ENCODE results near the gene GALNS. TPM values are rescaled to one million over a fixed set of nuclear protein-coding genes. Genes with fewer than 3 reads are reported as not detected.

Gene GALNS
- total and polyA plus RNA-seq, 2 donors (not counting 3 experiments of a cell fraction or from before 2014, with no cell fraction given) = 21.8 to 40.2 TPM

DNA sequence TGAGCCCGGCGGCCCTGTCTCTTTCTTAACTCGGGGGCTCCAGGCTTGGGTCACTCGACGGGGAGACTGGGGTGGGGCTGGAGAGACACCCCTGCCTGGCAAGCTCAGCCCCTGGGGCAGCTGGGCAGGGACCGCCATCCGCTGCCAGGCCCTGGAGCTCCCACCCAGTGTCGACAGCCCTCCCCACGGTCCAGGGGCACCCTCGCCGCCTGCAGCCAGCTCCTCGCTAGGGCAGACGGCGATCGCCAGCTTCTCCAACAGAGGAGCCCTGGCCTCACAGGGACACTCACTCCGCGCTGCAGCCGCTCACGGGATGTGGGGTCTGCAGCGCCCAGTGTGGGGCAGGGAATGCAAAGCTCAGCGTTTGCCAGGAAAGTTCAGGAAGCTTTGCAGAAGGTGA lies 29.0 kb downstream of the GALNS start:
- H3K9ac ChIP-seq (replicated peaks; ENCODE audit: extremely low read depth, insufficient read depth, low read length) = no peak overlapping the region
- no peaks in the 10 kb centered on the region for H3K79me2 ChIP-seq (ENCODE audit: control insufficient read depth, insufficient read depth, low read length)
- no peaks in the 10 kb centered on the region for H3K27me3 ChIP-seq (ENCODE audit: control insufficient read depth in 2 of 2, insufficient read depth in 2 of 2, low read length in 2 of 2)
- dilution Hi-C loops (cut with MboI; ENCODE audit: extremely low pct_ligation_motif_present, low sequenced_read_pairs) = no loop called here
- no peak overlapping the region for H3K27ac ChIP-seq (ENCODE audit: insufficient read depth, low read depth, low read length)
- H3K4me2 ChIP-seq (ENCODE audit: insufficient read depth, low read length) = no peak overlapping the region
- no peak for FAIRE-seq
- H3K4me3 ChIP-seq (replicated peaks in 1 of 3; ENCODE audit: insufficient read depth in 1 of 3, low read depth in 1 of 3, low read length in 3 of 3) = no peak overlapping the region
- intact Hi-C loops (cut with micrococcal nuclease) = no loop called here
- ChIA-PET POLR2A (no interaction called here), CTCF (interaction anchor here (0.9 to 1.5 kb wide), 2 partner anchors 12 to 19 kb away, joined by 3 to 4 read pairs; no protein-coding TSS in a partner anchor)
- BruUV-seq (replicated peaks) = no TSS peak
- TF ChIP-seq POLR2AphosphoS5 (IDR thresholded peaks at IDR 0.05; ENCODE audit: insufficient read depth, low read depth, low read length) (no peak), MAX (IDR thresholded peaks at IDR 0.05; ENCODE audit: insufficient read depth, insufficient read length) (no peak), POLR2A (IDR thresholded peaks at IDR 0.05; ENCODE audit: low read depth, low read length) (no peak), MYC (IDR thresholded peaks at IDR 0.05; ENCODE audit: low read depth, low read length) (no peak), FOS (IDR thresholded peaks at IDR 0.05; ENCODE audit: borderline replicate concordance, insufficient read depth, low read length) (no peak), EZH2 (IDR thresholded peaks at IDR 0.05; ENCODE audit: borderline replicate concordance, low read depth, low read length, severe bottlenecking) (no peak), GATA2 (IDR thresholded peaks at IDR 0.05; ENCODE audit: insufficient read depth, insufficient read length, low read depth, low read length) (no peak), JUN (IDR thresholded peaks at IDR 0.05; ENCODE audit: borderline replicate concordance, insufficient read depth, insufficient read length, low read depth) (no peak)
- TF ChIP-seq, protein P1, sequence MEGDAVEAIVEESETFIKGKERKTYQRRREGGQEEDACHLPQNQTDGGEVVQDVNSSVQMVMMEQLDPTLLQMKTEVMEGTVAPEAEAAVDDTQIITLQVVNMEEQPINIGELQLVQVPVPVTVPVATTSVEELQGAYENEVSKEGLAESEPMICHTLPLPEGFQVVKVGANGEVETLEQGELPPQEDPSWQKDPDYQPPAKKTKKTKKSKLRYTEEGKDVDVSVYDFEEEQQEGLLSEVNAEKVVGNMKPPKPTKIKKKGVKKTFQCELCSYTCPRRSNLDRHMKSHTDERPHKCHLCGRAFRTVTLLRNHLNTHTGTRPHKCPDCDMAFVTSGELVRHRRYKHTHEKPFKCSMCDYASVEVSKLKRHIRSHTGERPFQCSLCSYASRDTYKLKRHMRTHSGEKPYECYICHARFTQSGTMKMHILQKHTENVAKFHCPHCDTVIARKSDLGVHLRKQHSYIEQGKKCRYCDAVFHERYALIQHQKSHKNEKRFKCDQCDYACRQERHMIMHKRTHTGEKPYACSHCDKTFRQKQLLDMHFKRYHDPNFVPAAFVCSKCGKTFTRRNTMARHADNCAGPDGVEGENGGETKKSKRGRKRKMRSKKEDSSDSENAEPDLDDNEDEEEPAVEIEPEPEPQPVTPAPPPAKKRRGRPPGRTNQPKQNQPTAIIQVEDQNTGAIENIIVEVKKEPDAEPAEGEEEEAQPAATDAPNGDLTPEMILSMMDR (IDR thresholded peaks at IDR 0.05; ENCODE audit: extremely low read depth in 1 of 2, insufficient read depth in 1 of 2, low read depth in 1 of 2, low read length in 2 of 2) = no peak
- DNase-seq (ENCODE audit: low read depth, low spot score) = no peak
- H2AFZ ChIP-seq (ENCODE audit: low read depth, low read length) = no peak overlapping the region
- H3K9me1 ChIP-seq (replicated peaks; ENCODE audit: control insufficient read depth, extremely low read depth, insufficient read depth, low read length) = no peaks in the 10 kb centered on the region
- H3K36me3 ChIP-seq (ENCODE audit: control insufficient read depth in 2 of 2, extremely low read depth in 1 of 2, insufficient read depth in 2 of 2, low read length in 2 of 2) = no peaks in the 10 kb centered on the region
- no peaks in the 10 kb centered on the region for H3K4me1 ChIP-seq (ENCODE audit: control insufficient read depth, extremely low read depth, insufficient read depth, low read length)
- no peaks in the 10 kb centered on the region for H3K9me3 ChIP-seq (replicated peaks; ENCODE audit: control insufficient read depth, insufficient read depth, low read length)
- H4K20me1 ChIP-seq (replicated peaks; ENCODE audit: control insufficient read depth, extremely low read depth, insufficient read depth, low read length) = no peaks in the 10 kb centered on the region
